ENCODE data around the gene MIF4GD. TPM values are rescaled to one million over a fixed set of nuclear protein-coding genes. Genes with fewer than 3 reads are reported as not detected.
"Not testable (repeated sequence)": the region's sequence is repeated elsewhere in the genome, so short reads cannot be mapped to it uniquely, and the experiment has no call there.

Gene MIF4GD
- total RNA-seq, 2 experiments from 2014 or later: 29.4 to 32.4 TPM

DNA sequence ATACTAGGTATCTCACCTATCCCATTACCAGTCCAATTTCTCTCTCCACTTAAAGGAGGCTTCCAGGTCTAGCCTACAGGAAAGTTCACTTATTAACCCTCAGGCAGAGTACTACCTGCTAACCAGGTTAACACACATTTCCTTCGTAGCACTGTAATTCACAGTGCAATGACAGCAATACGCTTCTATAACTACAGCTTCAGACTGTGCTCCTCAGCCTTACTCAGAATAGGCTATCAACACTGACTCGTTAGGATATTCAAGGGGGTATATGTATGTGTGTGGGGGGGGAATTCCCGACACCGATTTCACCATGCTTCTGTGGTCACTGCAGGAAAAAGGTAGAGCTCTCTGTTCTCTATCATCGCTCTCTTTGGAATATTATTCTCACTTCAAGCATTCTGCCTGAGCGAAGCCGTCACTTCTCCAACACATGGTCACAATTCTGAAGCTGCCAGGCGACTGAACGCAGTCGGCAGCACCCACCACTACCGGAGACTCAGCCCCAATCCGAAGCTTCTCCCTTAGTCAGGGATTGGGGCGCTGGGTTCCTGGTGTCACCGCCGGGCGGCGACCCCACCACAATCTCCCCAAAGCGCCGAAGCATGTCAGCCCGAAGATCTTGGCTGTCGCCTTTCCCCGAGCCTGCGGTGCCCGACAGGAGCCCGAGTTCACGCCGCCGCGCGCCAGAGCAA, 10.2 kb downstream of the MIF4GD start:
- intact Hi-C loops (cut with DNase I, micrococcal nuclease): loop anchor here (1.0 to 10.0 kb wide), 8 partner anchors 10 to 494 kb away; partner anchors contain the start of genes FDXR (in 1 of the 2), GRB2 (in 1 of the 2) and SLC25A19 (in 1 of the 2)
- Histone ChIP-seq H3K27ac (ENCODE audit: low read depth in 1 of 2, low read length in 2 of 2) (peak overlapping the region; percentile 94 to 96), H3K4me3 (ENCODE audit: low read length) (peak overlapping the region; percentile 90)

DNA sequence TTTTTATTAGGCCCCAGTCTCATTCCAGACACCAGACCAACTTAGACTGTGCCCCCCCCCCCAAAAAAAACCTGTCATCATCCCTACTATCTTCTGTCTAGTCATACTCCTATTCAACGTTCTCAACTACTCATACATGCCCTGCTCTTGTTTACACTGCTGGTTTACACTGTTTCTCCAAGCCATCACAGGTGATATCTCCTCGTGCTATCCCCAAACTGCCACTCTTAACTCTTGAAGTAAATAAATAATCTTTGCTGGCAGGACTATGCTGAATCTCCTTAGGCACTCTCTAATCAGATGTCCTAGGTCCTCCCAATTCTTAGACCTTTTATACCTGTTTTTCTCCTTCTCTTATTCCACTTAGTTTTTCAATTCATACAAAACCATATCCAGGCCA, 13.8 kb downstream of the MIF4GD start:
- H3K4me3 Mint-ChIP-seq; H3K4me3 ChIP-seq (ENCODE audit: low read length); CTCF ChIA-PET; H3K27me3 ChIP-seq (ENCODE audit: control insufficient read depth in 1 of 2, insufficient read depth in 2 of 2, low read length in 2 of 2); H3K27ac ChIP-seq (ENCODE audit: low read depth in 1 of 2, low read length in 2 of 2); ATAC-seq (ENCODE audit: poor library complexity); H3K36me3 ChIP-seq (ENCODE audit: insufficient read depth, low read length); H3K9me3 Mint-ChIP-seq; DNase-seq; H3K9me3 ChIP-seq (ENCODE audit: control insufficient read depth in 1 of 2, insufficient read depth in 1 of 2, low read length in 2 of 2); POLR2A ChIA-PET; H3K27me3 Mint-ChIP-seq; intact Hi-C loops (cut with DNase I, micrococcal nuclease): not testable (repeated sequence)
- peaks cover 26% of the 10 kb centered on the region for H3K4me1 ChIP-seq (ENCODE audit: insufficient read depth, low read length)
- Mint-ChIP-seq H3K36me3 (ENCODE audit: low read depth) (peaks cover 21% of the 10 kb centered on the region), H3K4me1 (ENCODE audit: low read depth) (peaks cover 95% of the 10 kb centered on the region), H3K27ac (peak overlapping the region; percentile 19)

More for the DNA sequence above, 10.2 kb downstream of the MIF4GD start:
- ATAC-seq (ENCODE audit: poor library complexity) (peak; percentile 30), DNase-seq (peak in 5 of 14 experiments; percentile 28 to 79 (median 46))
- ChIA-PET POLR2A (interaction anchor here (0.6 to 4.3 kb wide), 21 partner anchors 10 to 594 kb away, joined by 3 to 141 read pairs (median 6); partner anchors contain the start of genes FDXR, GRB2, MIF4GD and MRPL58), CTCF (interaction anchor here (0.6 to 4.1 kb wide), 11 partner anchors 9 to 366 kb away, joined by 3 to 83 read pairs (median 4); partner anchors contain the start of genes MIF4GD, MRPL58 and SLC25A19)
- Mint-ChIP-seq H3K4me1 (ENCODE audit: low read depth) (peaks cover 65% of the 10 kb centered on the region), H3K27me3 (no peaks in the 10 kb centered on the region), H3K9me3 (no peaks in the 10 kb centered on the region), H3K4me3 (peak overlapping the region; percentile 100), H3K27ac (peak overlapping the region; percentile 100), H3K36me3 (ENCODE audit: low read depth) (peaks cover 41% of the 10 kb centered on the region)
- H3K9me3 ChIP-seq (ENCODE audit: control insufficient read depth in 1 of 2, insufficient read depth in 1 of 2, low read length in 2 of 2): no peaks in the 10 kb centered on the region
- H3K36me3 ChIP-seq (ENCODE audit: insufficient read depth, low read length): peaks cover 27% of the 10 kb centered on the region
- peaks cover 35% of the 10 kb centered on the region for H3K4me1 ChIP-seq (ENCODE audit: insufficient read depth, low read length)
- TF ChIP-seq, protein P1, sequence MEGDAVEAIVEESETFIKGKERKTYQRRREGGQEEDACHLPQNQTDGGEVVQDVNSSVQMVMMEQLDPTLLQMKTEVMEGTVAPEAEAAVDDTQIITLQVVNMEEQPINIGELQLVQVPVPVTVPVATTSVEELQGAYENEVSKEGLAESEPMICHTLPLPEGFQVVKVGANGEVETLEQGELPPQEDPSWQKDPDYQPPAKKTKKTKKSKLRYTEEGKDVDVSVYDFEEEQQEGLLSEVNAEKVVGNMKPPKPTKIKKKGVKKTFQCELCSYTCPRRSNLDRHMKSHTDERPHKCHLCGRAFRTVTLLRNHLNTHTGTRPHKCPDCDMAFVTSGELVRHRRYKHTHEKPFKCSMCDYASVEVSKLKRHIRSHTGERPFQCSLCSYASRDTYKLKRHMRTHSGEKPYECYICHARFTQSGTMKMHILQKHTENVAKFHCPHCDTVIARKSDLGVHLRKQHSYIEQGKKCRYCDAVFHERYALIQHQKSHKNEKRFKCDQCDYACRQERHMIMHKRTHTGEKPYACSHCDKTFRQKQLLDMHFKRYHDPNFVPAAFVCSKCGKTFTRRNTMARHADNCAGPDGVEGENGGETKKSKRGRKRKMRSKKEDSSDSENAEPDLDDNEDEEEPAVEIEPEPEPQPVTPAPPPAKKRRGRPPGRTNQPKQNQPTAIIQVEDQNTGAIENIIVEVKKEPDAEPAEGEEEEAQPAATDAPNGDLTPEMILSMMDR (IDR thresholded peaks at IDR 0.05): no peak
- H3K27me3 ChIP-seq (ENCODE audit: control insufficient read depth in 1 of 2, insufficient read depth in 2 of 2, low read length in 2 of 2): no peaks in the 10 kb centered on the region

DNA sequence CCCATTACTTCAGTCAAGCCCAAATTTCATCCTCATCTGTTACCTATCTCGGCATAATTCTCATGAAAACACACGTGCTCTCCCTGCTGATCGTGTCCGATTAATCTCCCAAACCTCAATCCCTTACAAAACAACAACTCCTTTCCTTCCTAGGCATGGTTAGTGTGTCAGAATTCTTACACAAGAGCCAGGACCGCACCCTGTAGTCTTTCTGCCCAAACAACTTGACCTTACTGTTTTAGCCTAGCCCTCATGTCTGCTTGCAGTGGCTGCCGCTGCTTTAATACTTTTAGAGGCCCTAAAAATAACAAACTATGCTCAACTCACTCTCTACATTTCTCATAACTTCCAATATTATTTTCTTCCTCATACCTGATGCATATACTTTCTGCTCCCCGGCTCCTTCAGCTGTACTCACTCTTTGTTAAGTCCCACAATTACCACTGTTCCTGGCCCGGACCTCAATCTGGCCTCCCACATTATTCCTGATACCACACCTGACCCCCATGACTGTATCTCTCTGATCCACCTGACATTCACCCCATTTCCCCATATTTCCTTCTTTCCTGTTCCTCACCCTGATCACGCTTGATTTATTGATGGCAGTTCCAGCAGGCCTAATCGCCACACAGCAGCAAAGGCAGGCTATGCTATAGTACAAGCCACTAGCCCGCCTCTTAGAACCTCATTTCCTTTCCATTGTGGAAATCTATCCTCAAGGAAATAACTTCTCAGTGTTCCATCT, 14.9 kb downstream of the MIF4GD start:
- H3K36me3 Mint-ChIP-seq (ENCODE audit: low read depth); intact Hi-C loops (cut with DNase I, micrococcal nuclease); H3K9me3 Mint-ChIP-seq; H3K36me3 ChIP-seq (ENCODE audit: insufficient read depth, low read length); H3K4me3 ChIP-seq (ENCODE audit: low read length); H3K27ac ChIP-seq (ENCODE audit: low read depth in 1 of 2, low read length in 2 of 2); DNase-seq; POLR2A ChIA-PET; ATAC-seq (ENCODE audit: poor library complexity); H3K27me3 Mint-ChIP-seq; H3K27me3 ChIP-seq (ENCODE audit: control insufficient read depth in 1 of 2, insufficient read depth in 2 of 2, low read length in 2 of 2); H3K9me3 ChIP-seq (ENCODE audit: control insufficient read depth in 1 of 2, insufficient read depth in 1 of 2, low read length in 2 of 2); CTCF ChIA-PET; H3K4me3 Mint-ChIP-seq: not testable (repeated sequence)
- H3K4me1 ChIP-seq (ENCODE audit: insufficient read depth, low read length): peaks cover 25% of the 10 kb centered on the region
- Mint-ChIP-seq H3K27ac (peak overlapping the region; percentile 19), H3K4me1 (ENCODE audit: low read depth) (peaks cover 96% of the 10 kb centered on the region)

Measured in CD4-positive, alpha-beta T cell (primary cell).